Activated T-helper 17 cell treated with anti-CD3 and anti-CD28 coated beads, Interleukin-2, amount 50 U/mL, for 72 hours (primary cell): ENCODE results near the gene IFRD1. TPM values are rescaled to one million over a fixed set of nuclear protein-coding genes. Genes with fewer than 3 reads are reported as not detected.

Experiments
- ATAC-seq: fragments of 150-1000 bp; cut with Tn5 transposase; replicated peaks from 2 replicates; pipeline ENCODE4 v1.10.0; 2021; ENCODE audit warnings: mild to moderate bottlenecking, moderate library complexity
- H3K27ac Mint-ChIP-seq: one replicate; pipeline ENCODE4 v1.8.0; 2022; ENCODE audit warnings: mixed read lengths
- H3K27me3 Mint-ChIP-seq: one replicate; pipeline ENCODE4 v1.8.0; 2022; ENCODE audit warnings: mixed read lengths
- H3K36me3 Mint-ChIP-seq: one replicate; pipeline ENCODE4 v1.8.0; 2022; ENCODE audit warnings: low read depth, mild to moderate bottlenecking, mixed read lengths
- H3K4me1 Mint-ChIP-seq: one replicate; pipeline ENCODE4 v1.8.0; 2022; ENCODE audit warnings: mixed read lengths
- H3K4me3 Mint-ChIP-seq: one replicate; pipeline ENCODE4 v1.8.0; 2022; ENCODE audit warnings: mild to moderate bottlenecking, mixed read lengths
- H3K9me3 Mint-ChIP-seq: one replicate; pipeline ENCODE4 v1.8.0; 2022; ENCODE audit warnings: mixed read lengths
- total RNA-seq, 2 donors: library from RNA; stranded (reverse); gene quantifications; one replicate each; pipeline ENCODE4 v1.2.3, GENCODE V29; 2022

Gene IFRD1
- total RNA-seq, 2 donors from 2014 or later = 38.6 to 57.2 TPM

- H3K27me3 Mint-ChIP-seq = no peaks in the 10 kb centered on the region
- no peak overlapping the region for H3K27ac Mint-ChIP-seq
- H3K36me3 Mint-ChIP-seq = no peaks in the 10 kb centered on the region
- no peak for ATAC-seq
- peaks cover 5% of the 10 kb centered on the region for H3K4me1 Mint-ChIP-seq
- H3K4me3 Mint-ChIP-seq = no peak overlapping the region
- H3K9me3 Mint-ChIP-seq = no peaks in the 10 kb centered on the region
Measured at GRCh38 chr7:112488264-112488552, 37.9 kb downstream of the IFRD1 start.

DNA sequence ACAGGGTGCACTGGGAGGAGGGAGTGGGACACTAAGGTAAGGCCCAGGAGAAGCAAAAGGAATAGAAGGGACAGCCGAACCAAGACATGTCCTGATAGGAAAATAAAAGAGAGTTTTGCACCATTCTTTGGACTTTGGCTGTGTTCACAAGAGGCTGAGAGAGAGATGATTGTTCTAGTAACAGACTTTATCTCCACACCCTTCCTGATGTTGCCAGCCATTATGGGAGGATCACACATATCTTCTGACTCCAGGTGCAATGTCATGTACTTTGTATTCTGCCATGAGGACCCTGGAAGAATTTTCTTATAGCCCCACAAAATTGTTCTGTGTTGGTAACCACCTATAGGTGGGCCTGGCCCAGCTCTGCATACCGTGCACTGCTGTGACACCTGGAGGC, 41.9 kb downstream of the IFRD1 start:
- Mint-ChIP-seq H3K9me3 (no peaks in the 10 kb centered on the region), H3K4me1 (no peaks in the 10 kb centered on the region), H3K27ac (no peak overlapping the region), H3K36me3 (no peaks in the 10 kb centered on the region), H3K27me3 (peaks cover 4% of the 10 kb centered on the region), H3K4me3 (no peak overlapping the region)
- no peak for ATAC-seq

- no peaks in the 10 kb centered on the region for H3K4me1 Mint-ChIP-seq
- H3K36me3 Mint-ChIP-seq = no peaks in the 10 kb centered on the region
- no peak for ATAC-seq
- H3K27me3 Mint-ChIP-seq = peaks cover 7% of the 10 kb centered on the region
- H3K27ac Mint-ChIP-seq = no peak overlapping the region
- H3K9me3 Mint-ChIP-seq = no peaks in the 10 kb centered on the region
- no peak overlapping the region for H3K4me3 Mint-ChIP-seq
Measured at GRCh38 chr7:112494656-112495055, 44.4 kb downstream of the IFRD1 start.

DNA sequence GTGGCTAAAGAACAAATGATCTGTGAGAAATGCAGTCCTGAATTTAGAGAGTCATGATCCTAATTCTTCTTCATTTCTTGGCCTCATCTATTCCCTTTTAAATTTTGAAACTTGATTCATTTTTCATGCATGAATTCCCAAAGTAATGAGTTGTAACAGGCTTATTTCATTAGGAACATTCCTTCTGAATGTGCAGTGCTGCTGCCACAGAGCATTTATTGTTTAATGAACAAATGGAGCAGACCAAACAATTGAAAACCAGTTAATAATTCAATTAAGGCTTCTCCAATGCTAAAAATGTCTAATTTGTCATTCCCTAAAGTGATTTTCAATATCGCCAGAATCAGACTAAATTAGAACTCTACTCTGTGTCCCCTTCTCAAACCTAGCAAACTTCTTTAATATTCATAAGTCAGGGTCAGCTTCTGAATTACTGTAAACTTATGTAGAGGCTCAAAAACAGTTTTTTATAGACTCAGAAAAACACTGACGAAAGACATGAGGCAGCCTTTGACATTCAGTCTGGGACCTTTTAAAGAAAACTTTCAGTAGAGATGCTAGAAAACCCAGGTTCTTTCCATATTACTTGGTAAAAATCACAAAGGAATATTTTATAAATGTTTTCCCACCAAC, 45.0 kb downstream of the IFRD1 start:
- no peak overlapping the region for H3K4me3 Mint-ChIP-seq
- peaks cover 7% of the 10 kb centered on the region for H3K27me3 Mint-ChIP-seq
- no peaks in the 10 kb centered on the region for H3K36me3 Mint-ChIP-seq
- H3K9me3 Mint-ChIP-seq = no peaks in the 10 kb centered on the region
- no peak for ATAC-seq
- no peak overlapping the region for H3K27ac Mint-ChIP-seq
- H3K4me1 Mint-ChIP-seq = no peaks in the 10 kb centered on the region

- Mint-ChIP-seq H3K27ac (no peak overlapping the region), H3K27me3 (peaks cover 7% of the 10 kb centered on the region), H3K36me3 (no peaks in the 10 kb centered on the region), H3K4me1 (no peaks in the 10 kb centered on the region), H3K9me3 (no peaks in the 10 kb centered on the region), H3K4me3 (no peak overlapping the region)
- ATAC-seq = peak; percentile 37
Measured at GRCh38 chr7:112495810-112496462, 45.7 kb downstream of the IFRD1 start.

GRCh38 chr7:112497481-112497880, 47.2 kb downstream of the IFRD1 start:
- Mint-ChIP-seq H3K27me3 (peaks cover 10% of the 10 kb centered on the region), H3K9me3 (no peaks in the 10 kb centered on the region), H3K27ac (no peak overlapping the region), H3K4me3 (no peak overlapping the region), H3K36me3 (no peaks in the 10 kb centered on the region), H3K4me1 (no peaks in the 10 kb centered on the region)
- no peak for ATAC-seq

- Mint-ChIP-seq H3K36me3 (no peaks in the 10 kb centered on the region), H3K9me3 (no peaks in the 10 kb centered on the region), H3K4me3 (no peak overlapping the region), H3K4me1 (no peaks in the 10 kb centered on the region), H3K27me3 (peaks cover 22% of the 10 kb centered on the region), H3K27ac (no peak overlapping the region)
- no peak for ATAC-seq
Measured at GRCh38 chr7:112500619-112501018, 50.4 kb downstream of the IFRD1 start.

- H3K4me3 Mint-ChIP-seq = no peak overlapping the region
- no peaks in the 10 kb centered on the region for H3K4me1 Mint-ChIP-seq
- no peak overlapping the region for H3K27ac Mint-ChIP-seq
- ATAC-seq = no peak
- H3K9me3 Mint-ChIP-seq = no peaks in the 10 kb centered on the region
- no peaks in the 10 kb centered on the region for H3K36me3 Mint-ChIP-seq
- H3K27me3 Mint-ChIP-seq = peaks cover 23% of the 10 kb centered on the region
Measured at GRCh38 chr7:112501801-112502503, 51.7 kb downstream of the IFRD1 start.

- H3K4me3 Mint-ChIP-seq = no peak overlapping the region
- no peaks in the 10 kb centered on the region for H3K4me1 Mint-ChIP-seq
- H3K36me3 Mint-ChIP-seq = no peaks in the 10 kb centered on the region
- H3K27ac Mint-ChIP-seq = no peak overlapping the region
- ATAC-seq = no peak
- peaks cover 23% of the 10 kb centered on the region for H3K27me3 Mint-ChIP-seq
- no peaks in the 10 kb centered on the region for H3K9me3 Mint-ChIP-seq
Measured at GRCh38 chr7:112502700-112503099, 52.4 kb downstream of the IFRD1 start.

DNA sequence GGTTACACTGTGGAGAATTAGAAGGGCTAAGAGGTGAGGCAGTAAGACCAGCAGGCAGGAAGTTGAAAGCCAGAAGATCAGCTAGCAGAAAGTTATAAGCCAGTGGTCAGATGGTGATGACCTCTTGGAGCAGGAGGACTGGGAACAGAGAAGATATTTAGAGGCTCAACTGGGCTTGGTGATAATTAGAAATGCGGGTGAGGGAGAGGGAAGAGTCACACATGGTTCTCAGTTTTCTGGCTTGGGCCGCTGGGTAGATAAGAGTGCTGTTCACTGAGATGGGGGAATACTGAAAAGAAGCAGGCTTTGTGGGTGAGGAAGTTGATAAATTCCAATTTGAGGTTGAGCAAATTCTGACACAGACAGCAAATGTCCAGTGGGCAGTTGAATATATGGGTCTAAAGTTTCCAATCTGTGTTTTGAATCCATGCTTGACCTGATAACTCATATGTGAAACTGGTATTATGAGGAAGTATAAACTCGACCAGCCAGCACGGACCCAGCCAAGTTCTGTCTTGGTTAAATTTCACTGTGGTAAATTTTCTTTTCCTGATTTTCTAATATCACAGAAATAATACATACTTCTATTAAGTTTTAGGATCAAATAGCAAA, 53.2 kb downstream of the IFRD1 start:
- H3K4me1 Mint-ChIP-seq = no peaks in the 10 kb centered on the region
- peaks cover 23% of the 10 kb centered on the region for H3K27me3 Mint-ChIP-seq
- H3K4me3 Mint-ChIP-seq = no peak overlapping the region
- H3K27ac Mint-ChIP-seq = no peak overlapping the region
- H3K36me3 Mint-ChIP-seq = no peaks in the 10 kb centered on the region
- H3K9me3 Mint-ChIP-seq = no peaks in the 10 kb centered on the region
- no peak for ATAC-seq

DNA sequence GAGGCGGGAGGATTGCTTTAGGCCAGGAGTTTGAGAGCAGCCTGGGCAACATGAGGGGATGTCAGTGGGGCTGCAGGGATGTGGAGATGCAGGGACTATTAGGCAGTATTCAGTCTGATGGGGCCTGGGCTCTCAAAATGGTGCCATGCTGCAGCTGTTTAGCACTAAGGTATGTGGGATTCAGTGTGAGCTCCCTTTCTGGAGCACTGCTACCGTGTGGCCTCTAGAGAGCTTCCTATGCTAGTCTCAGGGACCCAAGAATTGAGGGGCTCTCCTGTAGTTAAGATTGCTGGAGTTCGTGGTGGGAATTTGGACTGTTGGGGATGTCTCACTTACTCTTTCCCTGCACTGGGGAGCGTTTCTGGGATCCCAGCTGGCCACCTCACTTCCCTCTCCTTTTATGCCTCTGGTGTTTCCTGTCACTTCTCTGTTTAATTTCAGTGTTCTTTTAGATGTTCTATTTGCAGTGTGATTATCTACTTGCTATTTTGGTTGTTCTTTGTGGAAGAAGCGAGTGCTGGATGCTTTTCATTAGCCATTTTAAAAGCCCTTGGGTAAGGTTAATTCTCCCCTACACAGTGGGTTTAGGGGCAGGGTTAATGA, 53.9 kb downstream of the IFRD1 start:
- no peaks in the 10 kb centered on the region for H3K36me3 Mint-ChIP-seq
- H3K27me3 Mint-ChIP-seq = peaks cover 25% of the 10 kb centered on the region
- no peak for ATAC-seq
- H3K4me3 Mint-ChIP-seq = no peak overlapping the region
- no peak overlapping the region for H3K27ac Mint-ChIP-seq
- no peaks in the 10 kb centered on the region for H3K4me1 Mint-ChIP-seq
- H3K9me3 Mint-ChIP-seq = no peaks in the 10 kb centered on the region

GRCh38 chr7:112505495-112505894, 55.2 kb downstream of the IFRD1 start:
- H3K4me3 Mint-ChIP-seq = no peak overlapping the region
- H3K27ac Mint-ChIP-seq = no peak overlapping the region
- ATAC-seq = no peak
- no peaks in the 10 kb centered on the region for H3K36me3 Mint-ChIP-seq
- no peaks in the 10 kb centered on the region for H3K9me3 Mint-ChIP-seq
- H3K4me1 Mint-ChIP-seq = peaks cover 7% of the 10 kb centered on the region
- peaks cover 27% of the 10 kb centered on the region for H3K27me3 Mint-ChIP-seq

DNA sequence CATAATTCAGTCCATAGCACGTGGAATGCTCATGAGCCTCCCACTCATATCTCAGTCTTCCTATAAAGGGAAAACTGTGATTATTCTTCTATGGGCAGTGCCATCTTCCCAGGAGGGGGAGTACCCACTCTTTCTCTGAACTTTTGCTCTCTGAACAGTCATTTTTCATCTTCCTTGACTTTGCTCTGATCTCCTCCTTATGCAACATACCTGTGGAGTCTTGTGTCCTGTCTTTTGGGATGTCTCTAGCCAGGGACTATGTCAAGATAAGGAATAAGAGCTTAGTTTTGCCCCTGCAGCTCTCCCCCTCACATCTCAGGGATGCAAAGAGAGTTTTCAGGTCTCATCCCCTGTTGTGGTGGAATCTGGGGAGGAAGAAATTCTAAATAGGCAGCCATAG, 58.1 kb downstream of the IFRD1 start:
- H3K9me3 Mint-ChIP-seq = no peaks in the 10 kb centered on the region
- H3K4me1 Mint-ChIP-seq = peaks cover 11% of the 10 kb centered on the region
- no peak overlapping the region for H3K27ac Mint-ChIP-seq
- no peak overlapping the region for H3K4me3 Mint-ChIP-seq
- ATAC-seq = no peak
- H3K27me3 Mint-ChIP-seq = peaks cover 26% of the 10 kb centered on the region
- H3K36me3 Mint-ChIP-seq = no peaks in the 10 kb centered on the region

GRCh38 chr7:112509402-112509801, 59.1 kb downstream of the IFRD1 start:
- no peak for ATAC-seq

More at GRCh38 chr7:112509402-112509801, 59.1 kb downstream of the IFRD1 start:
- Mint-ChIP-seq H3K9me3 (no peaks in the 10 kb centered on the region), H3K27me3 (peaks cover 24% of the 10 kb centered on the region), H3K4me3 (no peak overlapping the region), H3K27ac (no peak overlapping the region), H3K4me1 (peaks cover 11% of the 10 kb centered on the region), H3K36me3 (no peaks in the 10 kb centered on the region)
